ENCODE data around the gene NEU4. TPM values are rescaled to one million over a fixed set of nuclear protein-coding genes. Genes with fewer than 3 reads are reported as not detected.

NEU4 gene
- total and polyA plus RNA-seq, 9 of the 15 experiments (the other 6 are each of a cell fraction or from before 2014, with no cell fraction given) = 0.01 to 0.40 TPM; not detected in 7

DNA sequence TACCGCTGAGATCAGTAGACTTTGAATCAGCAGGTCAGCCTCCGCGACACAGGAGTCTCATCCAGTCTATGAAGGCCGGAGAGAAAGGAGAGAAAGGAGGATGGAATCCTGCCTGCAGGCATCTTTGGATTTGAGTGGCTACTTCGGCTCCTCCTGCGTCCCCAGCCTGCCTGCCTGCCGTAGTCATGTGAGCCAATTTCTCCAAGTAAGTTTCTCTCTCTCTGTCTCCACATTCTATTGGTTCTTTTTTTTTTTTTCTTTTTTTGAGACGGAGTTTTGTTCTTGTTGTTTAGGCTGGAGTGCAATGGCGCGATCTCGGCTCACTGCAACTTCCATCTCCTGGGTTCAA is 33.0 kb downstream of the NEU4 start:
- Histone ChIP-seq H3K4me2 (ENCODE audit: insufficient read depth, low read length) (no peak overlapping the region), H3K9ac (ENCODE audit: insufficient read depth in 1 of 2, low read depth in 2 of 2, low read length in 2 of 2) (no peak overlapping the region), H3K4me1 (replicated peaks in 1 of 2; ENCODE audit: control insufficient read depth in 2 of 2, insufficient read depth in 2 of 2, low read length in 2 of 2) (peaks cover 8 to 39% of the 10 kb centered on the region in 2 experiments), H3K27ac (ENCODE audit: extremely low read depth, low read depth, low read length) (no peak overlapping the region), H3K36me3 (ENCODE audit: control insufficient read depth, insufficient read depth, low read length) (no peaks in the 10 kb centered on the region), H3K4me3 (no peak overlapping the region), H2AFZ (ENCODE audit: low read depth, low read length) (0 out of 2 replicates have a peak overlapping the region, but pooled peaks have one; percentile 51), H4K20me1 (replicated peaks; ENCODE audit: control insufficient read depth, insufficient read depth, low read length) (no peaks in the 10 kb centered on the region), H3K79me2 (ENCODE audit: control insufficient read depth, insufficient read depth, low read length) (peaks cover 15% of the 10 kb centered on the region; the same call in 2 of the 3 replicates), H3K9me3 (replicated peaks; ENCODE audit: control insufficient read depth, insufficient read depth, low read depth, low read length) (no peaks in the 10 kb centered on the region), H3K27me3 (ENCODE audit: control insufficient read depth in 2 of 2, insufficient read depth in 2 of 2, low read length in 2 of 2) (no peaks in the 10 kb centered on the region), H3K9me1 (ENCODE audit: control insufficient read depth, insufficient read depth, low read length) (no peaks in the 10 kb centered on the region)
- DNase-seq (ENCODE audit: extremely low read depth in 1 of 4, low spot score in 3 of 4) = no peak
- WGBS (ENCODE audit: insufficient coverage, low coverage, missing lambda C conversion rate) = 78% methylated on average over 5 of the region's 11 CpGs
- in situ Hi-C loops (cut with MboI) = no loop called here
- POLR2A ChIA-PET = interaction anchor here (0.6 to 0.7 kb wide), 2 partner anchors 101 to 194 kb away, joined by 3 to 5 read pairs; no protein-coding TSS in a partner anchor
- CTCF ChIA-PET (ENCODE audit: low intra/inter-chr PET ratio) = no interaction called here
- no TSS peak for BruUV-seq (replicated peaks)
- no peak for ATAC-seq
- intact Hi-C loops (cut with micrococcal nuclease) = no loop called here
- FAIRE-seq = no peak
- TF ChIP-seq HMGN3 (IDR thresholded peaks at IDR 0.05; ENCODE audit: borderline replicate concordance, extremely low read depth, insufficient read length, low read depth, low read length) (no peak), ZBTB8A (IDR thresholded peaks at IDR 0.05; ENCODE audit: partially characterized antibody) (no peak), GMEB1 (CRISPR knock-in tag; IDR thresholded peaks at IDR 0.05) (no peak), NFATC3 (IDR thresholded peaks at IDR 0.05) (no peak), XRCC4 (IDR thresholded peaks at IDR 0.05; ENCODE audit: extremely low read depth, insufficient read depth, insufficient read length) (no peak), RFX5 (IDR thresholded peaks at IDR 0.05; ENCODE audit: low read depth, low read length) (no peak), BRD9 (IDR thresholded peaks at IDR 0.05; ENCODE audit: low read depth, partially characterized antibody) (no peak), ATF3 (IDR thresholded peaks at IDR 0.05) (no peak), ATF3 (CRISPR knock-in tag; conservative IDR thresholded peaks at IDR 0.05) (no peak), TRIM28 (IDR thresholded peaks at IDR 0.05) (no peak)
- TF ChIP-seq, protein P1, sequence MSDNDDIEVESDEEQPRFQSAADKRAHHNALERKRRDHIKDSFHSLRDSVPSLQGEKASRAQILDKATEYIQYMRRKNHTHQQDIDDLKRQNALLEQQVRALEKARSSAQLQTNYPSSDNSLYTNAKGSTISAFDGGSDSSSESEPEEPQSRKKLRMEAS (CRISPR knock-in tag; IDR thresholded peaks at IDR 0.05) = no peak
- TF ChIP-seq, protein P2, sequence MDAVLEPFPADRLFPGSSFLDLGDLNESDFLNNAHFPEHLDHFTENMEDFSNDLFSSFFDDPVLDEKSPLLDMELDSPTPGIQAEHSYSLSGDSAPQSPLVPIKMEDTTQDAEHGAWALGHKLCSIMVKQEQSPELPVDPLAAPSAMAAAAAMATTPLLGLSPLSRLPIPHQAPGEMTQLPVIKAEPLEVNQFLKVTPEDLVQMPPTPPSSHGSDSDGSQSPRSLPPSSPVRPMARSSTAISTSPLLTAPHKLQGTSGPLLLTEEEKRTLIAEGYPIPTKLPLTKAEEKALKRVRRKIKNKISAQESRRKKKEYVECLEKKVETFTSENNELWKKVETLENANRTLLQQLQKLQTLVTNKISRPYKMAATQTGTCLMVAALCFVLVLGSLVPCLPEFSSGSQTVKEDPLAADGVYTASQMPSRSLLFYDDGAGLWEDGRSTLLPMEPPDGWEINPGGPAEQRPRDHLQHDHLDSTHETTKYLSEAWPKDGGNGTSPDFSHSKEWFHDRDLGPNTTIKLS (IDR thresholded peaks at IDR 0.05; ENCODE audit: borderline replicate concordance, low read depth) = no peak
- TF ChIP-seq, protein P3, sequence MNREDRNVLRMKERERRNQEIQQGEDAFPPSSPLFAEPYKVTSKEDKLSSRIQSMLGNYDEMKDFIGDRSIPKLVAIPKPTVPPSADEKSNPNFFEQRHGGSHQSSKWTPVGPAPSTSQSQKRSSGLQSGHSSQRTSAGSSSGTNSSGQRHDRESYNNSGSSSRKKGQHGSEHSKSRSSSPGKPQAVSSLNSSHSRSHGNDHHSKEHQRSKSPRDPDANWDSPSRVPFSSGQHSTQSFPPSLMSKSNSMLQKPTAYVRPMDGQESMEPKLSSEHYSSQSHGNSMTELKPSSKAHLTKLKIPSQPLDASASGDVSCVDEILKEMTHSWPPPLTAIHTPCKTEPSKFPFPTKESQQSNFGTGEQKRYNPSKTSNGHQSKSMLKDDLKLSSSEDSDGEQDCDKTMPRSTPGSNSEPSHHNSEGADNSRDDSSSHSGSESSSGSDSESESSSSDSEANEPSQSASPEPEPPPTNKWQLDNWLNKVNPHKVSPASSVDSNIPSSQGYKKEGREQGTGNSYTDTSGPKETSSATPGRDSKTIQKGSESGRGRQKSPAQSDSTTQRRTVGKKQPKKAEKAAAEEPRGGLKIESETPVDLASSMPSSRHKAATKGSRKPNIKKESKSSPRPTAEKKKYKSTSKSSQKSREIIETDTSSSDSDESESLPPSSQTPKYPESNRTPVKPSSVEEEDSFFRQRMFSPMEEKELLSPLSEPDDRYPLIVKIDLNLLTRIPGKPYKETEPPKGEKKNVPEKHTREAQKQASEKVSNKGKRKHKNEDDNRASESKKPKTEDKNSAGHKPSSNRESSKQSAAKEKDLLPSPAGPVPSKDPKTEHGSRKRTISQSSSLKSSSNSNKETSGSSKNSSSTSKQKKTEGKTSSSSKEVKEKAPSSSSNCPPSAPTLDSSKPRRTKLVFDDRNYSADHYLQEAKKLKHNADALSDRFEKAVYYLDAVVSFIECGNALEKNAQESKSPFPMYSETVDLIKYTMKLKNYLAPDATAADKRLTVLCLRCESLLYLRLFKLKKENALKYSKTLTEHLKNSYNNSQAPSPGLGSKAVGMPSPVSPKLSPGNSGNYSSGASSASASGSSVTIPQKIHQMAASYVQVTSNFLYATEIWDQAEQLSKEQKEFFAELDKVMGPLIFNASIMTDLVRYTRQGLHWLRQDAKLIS (CRISPR knock-in tag; IDR thresholded peaks at IDR 0.05) = no peak
- TF ChIP-seq, protein P4, sequence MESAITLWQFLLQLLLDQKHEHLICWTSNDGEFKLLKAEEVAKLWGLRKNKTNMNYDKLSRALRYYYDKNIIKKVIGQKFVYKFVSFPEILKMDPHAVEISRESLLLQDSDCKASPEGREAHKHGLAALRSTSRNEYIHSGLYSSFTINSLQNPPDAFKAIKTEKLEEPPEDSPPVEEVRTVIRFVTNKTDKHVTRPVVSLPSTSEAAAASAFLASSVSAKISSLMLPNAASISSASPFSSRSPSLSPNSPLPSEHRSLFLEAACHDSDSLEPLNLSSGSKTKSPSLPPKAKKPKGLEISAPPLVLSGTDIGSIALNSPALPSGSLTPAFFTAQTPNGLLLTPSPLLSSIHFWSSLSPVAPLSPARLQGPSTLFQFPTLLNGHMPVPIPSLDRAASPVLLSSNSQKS (CRISPR knock-in tag; IDR thresholded peaks at IDR 0.05) = no peak

Data from K562 (cell line).